ENCODE data around the gene PECR.

GRCh38 chr2:216081012-216081411, 597 bp downstream of the PECR start:
- TF ChIP-seq, protein P1, sequence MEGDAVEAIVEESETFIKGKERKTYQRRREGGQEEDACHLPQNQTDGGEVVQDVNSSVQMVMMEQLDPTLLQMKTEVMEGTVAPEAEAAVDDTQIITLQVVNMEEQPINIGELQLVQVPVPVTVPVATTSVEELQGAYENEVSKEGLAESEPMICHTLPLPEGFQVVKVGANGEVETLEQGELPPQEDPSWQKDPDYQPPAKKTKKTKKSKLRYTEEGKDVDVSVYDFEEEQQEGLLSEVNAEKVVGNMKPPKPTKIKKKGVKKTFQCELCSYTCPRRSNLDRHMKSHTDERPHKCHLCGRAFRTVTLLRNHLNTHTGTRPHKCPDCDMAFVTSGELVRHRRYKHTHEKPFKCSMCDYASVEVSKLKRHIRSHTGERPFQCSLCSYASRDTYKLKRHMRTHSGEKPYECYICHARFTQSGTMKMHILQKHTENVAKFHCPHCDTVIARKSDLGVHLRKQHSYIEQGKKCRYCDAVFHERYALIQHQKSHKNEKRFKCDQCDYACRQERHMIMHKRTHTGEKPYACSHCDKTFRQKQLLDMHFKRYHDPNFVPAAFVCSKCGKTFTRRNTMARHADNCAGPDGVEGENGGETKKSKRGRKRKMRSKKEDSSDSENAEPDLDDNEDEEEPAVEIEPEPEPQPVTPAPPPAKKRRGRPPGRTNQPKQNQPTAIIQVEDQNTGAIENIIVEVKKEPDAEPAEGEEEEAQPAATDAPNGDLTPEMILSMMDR (conservative IDR thresholded peaks at IDR 0.05; ENCODE audit: low read length) = no peak
- TF ChIP-seq EZH2phosphoT487 (IDR thresholded peaks at IDR 0.05; ENCODE audit: borderline replicate concordance, low read depth, low read length) = no peak
